Lower lobe of right lung (tissue), 2 donors: ENCODE measurements around the gene CSNK2A1. TPM values are rescaled to one million over a fixed set of nuclear protein-coding genes. Genes with fewer than 3 reads are reported as not detected.

Experiments
- ATAC-seq, 2 donors: fragments of 200-7000 bp; cut with Tn5 transposase; one replicate each; pipeline ENCODE4 v1.9.1; 2020 to 2022; ENCODE audit warnings: mild to moderate bottlenecking in 2 of 2, moderate library complexity in 2 of 2
- DNase-seq: peaks from one replicate; pipeline ENCODE4 v3.0.0-alpha.2; 2020
- H3K27ac ChIP-seq: fragments of 200-600 bp; one replicate; pipeline ENCODE4 v1.8.0; 2022
- H3K27me3 ChIP-seq: fragments of 200-600 bp; one replicate; pipeline ENCODE4 v1.8.0; 2022; ENCODE audit warnings: low read depth
- H3K36me3 ChIP-seq: fragments of 200-600 bp; one replicate; pipeline ENCODE4 v1.8.0; 2022; ENCODE audit warnings: mild to moderate bottlenecking
- H3K4me1 ChIP-seq: fragments of 200-600 bp; one replicate; pipeline ENCODE4 v1.8.0; 2022
- H3K4me3 ChIP-seq: fragments of 200-600 bp; one replicate; pipeline ENCODE4 v1.8.0; 2022; ENCODE audit warnings: mild to moderate bottlenecking
- H3K9me3 ChIP-seq: fragments of 200-600 bp; one replicate; pipeline ENCODE4 v1.8.0; 2022
- CTCF ChIP-seq: fragments of 200-600 bp; IDR thresholded peaks from one replicate; pipeline ENCODE4 v1.8.0; 2022; ENCODE audit warnings: antibody characterized with exemption, mild to moderate bottlenecking
- intact Hi-C: fragments of 100-400 bp; cut with DNase I; formaldehyde crosslinking; loops from one replicate; pipeline ENCODE4 v1.11.0; 2022
- total RNA-seq: library from RNA; stranded (reverse); fragmentation: NEBNext Ultra II Directional; extraction: Animal tissue kit (Norgen Biotek cat#: 25700); gene quantifications from one replicate; pipeline ENCODE4 v1.2.1, GENCODE V29; 2021
- donor health status: DM: no; HTN: yes; CAD: no; lungs with severe emphysema.

CSNK2A1 gene
- total RNA-seq, 1 donor from 2014 or later: 86.3 TPM

- intact Hi-C loops: no loop called here
- H3K27ac ChIP-seq: no peak overlapping the region
- peaks cover 27% of the 10 kb centered on the region for H3K4me1 ChIP-seq
- no peaks in the 10 kb centered on the region for H3K27me3 ChIP-seq
- H3K36me3 ChIP-seq: peaks cover 52% of the 10 kb centered on the region
- H3K4me3 ChIP-seq: no peak overlapping the region
- H3K9me3 ChIP-seq: no peaks in the 10 kb centered on the region
- ATAC-seq: no peak
- no peak for DNase-seq
- TF ChIP-seq CTCF: no peak
Observed at GRCh38 chr20:507761-508332, 35.7 kb downstream of the CSNK2A1 start.

- Histone ChIP-seq H3K4me3 (no peak overlapping the region), H3K4me1 (peaks cover 27% of the 10 kb centered on the region), H3K27me3 (no peaks in the 10 kb centered on the region), H3K27ac (no peak overlapping the region), H3K9me3 (no peaks in the 10 kb centered on the region), H3K36me3 (peaks cover 59% of the 10 kb centered on the region)
- DNase-seq: no peak
- ATAC-seq: peak in 1 of 2 donors; percentile 15
- intact Hi-C loops: no loop called here
- TF ChIP-seq CTCF: no peak
Observed at GRCh38 chr20:507006-507758, 36.4 kb downstream of the CSNK2A1 start.

- DNase-seq (no peak), ATAC-seq (no peak)
- H3K27me3 ChIP-seq: no peaks in the 10 kb centered on the region
- no peak overlapping the region for H3K27ac ChIP-seq
- H3K9me3 ChIP-seq: no peaks in the 10 kb centered on the region
- peaks cover 81% of the 10 kb centered on the region for H3K36me3 ChIP-seq
- no peak overlapping the region for H3K4me3 ChIP-seq
- peaks cover 26% of the 10 kb centered on the region for H3K4me1 ChIP-seq
- intact Hi-C loops: no loop called here
- no peak for TF ChIP-seq CTCF
Observed at GRCh38 chr20:504632-505075, 38.9 kb downstream of the CSNK2A1 start.

GRCh38 chr20:503048-503737, 40.4 kb downstream of the CSNK2A1 start:
- H3K4me3 ChIP-seq: no peak overlapping the region
- no peaks in the 10 kb centered on the region for H3K27me3 ChIP-seq
- DNase-seq: no peak
- peaks cover 15% of the 10 kb centered on the region for H3K4me1 ChIP-seq
- ATAC-seq: no peak
- no peak for TF ChIP-seq CTCF
- intact Hi-C loops: no loop called here
- no peaks in the 10 kb centered on the region for H3K9me3 ChIP-seq
- no peak overlapping the region for H3K27ac ChIP-seq
- peaks cover 93% of the 10 kb centered on the region for H3K36me3 ChIP-seq

- no peak for TF ChIP-seq CTCF
- Histone ChIP-seq H3K36me3 (peaks cover 93% of the 10 kb centered on the region), H3K4me1 (peaks cover 6% of the 10 kb centered on the region), H3K4me3 (no peak overlapping the region), H3K9me3 (no peaks in the 10 kb centered on the region), H3K27me3 (no peaks in the 10 kb centered on the region), H3K27ac (no peak overlapping the region)
- ATAC-seq (no peak), DNase-seq (no peak)
- intact Hi-C loops: no loop called here
Observed at GRCh38 chr20:497979-498378, 45.6 kb downstream of the CSNK2A1 start.
